ENCODE data around the gene PLEKHB1. TPM values are rescaled to one million over a fixed set of nuclear protein-coding genes. Genes with fewer than 3 reads are reported as not detected.

Gene PLEKHB1
- total RNA-seq, 4 donors from 2014 or later: 7.2 to 23.5 (median 9.6) TPM

DNA sequence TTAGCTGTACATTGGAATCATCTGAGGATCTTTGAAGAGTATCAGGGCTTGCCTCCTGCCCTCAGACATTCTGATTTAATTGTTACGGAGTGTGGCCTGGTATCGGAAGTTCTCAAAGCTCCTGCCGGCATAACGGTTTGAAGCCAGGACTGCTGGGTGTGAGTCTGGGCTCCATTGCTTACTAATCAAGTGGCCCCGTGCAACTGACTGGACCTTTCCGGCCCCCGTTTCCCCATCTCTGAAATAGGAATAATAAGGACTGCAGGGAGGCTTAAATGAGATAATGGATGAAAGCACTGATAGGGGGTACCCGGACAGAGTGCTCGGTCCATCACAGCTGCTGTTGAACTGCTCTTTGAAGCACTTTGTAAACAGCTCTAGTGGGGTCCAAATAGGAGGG, 1.7 kb downstream of the PLEKHB1 start:
- H3K4me3 ChIP-seq: peak overlapping the region in 1 of 4 donors; percentile 29
- intact Hi-C loops (cut with DNase I; ENCODE audit: low total_unique reads) (no loop called here), in situ Hi-C loops (cut with MboI; ENCODE audit: low pct_ligation_motif_present in 1 of 4, low pct_unique_long_range_greater_than_20kb in 1 of 4, low sequenced_read_pairs in 3 of 4) (no loop called here)
- no peaks in the 10 kb centered on the region for H3K9me3 ChIP-seq
- H3K36me3 ChIP-seq: no peaks in the 10 kb centered on the region
- no peak for DNase-seq
- H3K27ac ChIP-seq: peak overlapping the region in 2 of 4 donors; percentile 46 to 54
- WGBS, 2 donors (ENCODE audit: low coverage in 1 of 2): 87% methylated on average over 9 of the region's 9 CpGs; no CpG with 5 or more reads in 1 of the 2 donors
- TF ChIP-seq POLR2A (IDR thresholded peaks at IDR 0.05): no peak
- TF ChIP-seq, protein P1, sequence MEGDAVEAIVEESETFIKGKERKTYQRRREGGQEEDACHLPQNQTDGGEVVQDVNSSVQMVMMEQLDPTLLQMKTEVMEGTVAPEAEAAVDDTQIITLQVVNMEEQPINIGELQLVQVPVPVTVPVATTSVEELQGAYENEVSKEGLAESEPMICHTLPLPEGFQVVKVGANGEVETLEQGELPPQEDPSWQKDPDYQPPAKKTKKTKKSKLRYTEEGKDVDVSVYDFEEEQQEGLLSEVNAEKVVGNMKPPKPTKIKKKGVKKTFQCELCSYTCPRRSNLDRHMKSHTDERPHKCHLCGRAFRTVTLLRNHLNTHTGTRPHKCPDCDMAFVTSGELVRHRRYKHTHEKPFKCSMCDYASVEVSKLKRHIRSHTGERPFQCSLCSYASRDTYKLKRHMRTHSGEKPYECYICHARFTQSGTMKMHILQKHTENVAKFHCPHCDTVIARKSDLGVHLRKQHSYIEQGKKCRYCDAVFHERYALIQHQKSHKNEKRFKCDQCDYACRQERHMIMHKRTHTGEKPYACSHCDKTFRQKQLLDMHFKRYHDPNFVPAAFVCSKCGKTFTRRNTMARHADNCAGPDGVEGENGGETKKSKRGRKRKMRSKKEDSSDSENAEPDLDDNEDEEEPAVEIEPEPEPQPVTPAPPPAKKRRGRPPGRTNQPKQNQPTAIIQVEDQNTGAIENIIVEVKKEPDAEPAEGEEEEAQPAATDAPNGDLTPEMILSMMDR (IDR thresholded peaks at IDR 0.05): no peak
- TF ChIP-seq EP300 (IDR thresholded peaks at IDR 0.05; ENCODE audit: low read depth): no peak
- no peak for TF ChIP-seq POLR2AphosphoS5 (IDR thresholded peaks at IDR 0.05)
- no peaks in the 10 kb centered on the region for H3K27me3 ChIP-seq
- H3K4me1 ChIP-seq: peaks cover 0 to 5% (median 2%) of the 10 kb centered on the region in 4 donors

DNA sequence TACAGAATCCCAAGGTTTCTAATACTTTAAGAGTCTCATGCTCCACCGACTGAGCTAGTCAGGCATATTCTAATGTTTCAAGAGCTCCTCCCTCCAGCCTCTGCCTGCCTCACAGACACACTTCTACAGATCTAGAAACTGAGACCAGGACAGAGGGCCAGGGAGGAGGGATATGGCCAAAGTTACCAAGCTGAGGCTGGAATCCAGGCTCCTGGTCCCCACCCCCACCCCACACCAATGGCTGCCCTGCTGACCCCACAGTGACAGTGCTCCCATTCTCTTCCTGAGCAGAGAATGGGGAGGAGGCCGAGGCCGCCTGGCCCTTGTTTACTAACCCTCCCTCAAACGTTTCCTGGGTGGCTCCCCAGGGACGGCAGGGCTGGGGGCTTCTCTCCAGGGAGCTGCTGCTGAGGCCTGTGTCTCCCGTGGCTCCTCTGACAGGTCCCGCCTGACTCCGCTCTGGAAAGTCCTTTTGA, 2.2 kb downstream of the PLEKHB1 start:
- intact Hi-C loops (cut with DNase I; ENCODE audit: low total_unique reads): no loop called here
- Histone ChIP-seq H3K27ac (no peak overlapping the region), H3K9me3 (no peaks in the 10 kb centered on the region), H3K4me1 (peaks cover 0 to 5% (median 2%) of the 10 kb centered on the region in 4 donors), H3K36me3 (no peaks in the 10 kb centered on the region), H3K27me3 (no peaks in the 10 kb centered on the region), H3K4me3 (no peak overlapping the region)
- WGBS, 2 donors (ENCODE audit: low coverage in 1 of 2): 59% methylated on average over 8 of the region's 8 CpGs; no CpG with 5 or more reads in 1 of the 2 donors
- no peak for DNase-seq
- no peak for TF ChIP-seq POLR2A (IDR thresholded peaks at IDR 0.05)
- TF ChIP-seq POLR2AphosphoS5 (IDR thresholded peaks at IDR 0.05): no peak
- TF ChIP-seq, protein P1 (IDR thresholded peaks at IDR 0.05): no peak
- no peak for TF ChIP-seq EP300 (IDR thresholded peaks at IDR 0.05; ENCODE audit: low read depth)
- in situ Hi-C loops (cut with MboI; ENCODE audit: low pct_ligation_motif_present in 1 of 4, low pct_unique_long_range_greater_than_20kb in 1 of 4, low sequenced_read_pairs in 3 of 4): no loop called here

DNA sequence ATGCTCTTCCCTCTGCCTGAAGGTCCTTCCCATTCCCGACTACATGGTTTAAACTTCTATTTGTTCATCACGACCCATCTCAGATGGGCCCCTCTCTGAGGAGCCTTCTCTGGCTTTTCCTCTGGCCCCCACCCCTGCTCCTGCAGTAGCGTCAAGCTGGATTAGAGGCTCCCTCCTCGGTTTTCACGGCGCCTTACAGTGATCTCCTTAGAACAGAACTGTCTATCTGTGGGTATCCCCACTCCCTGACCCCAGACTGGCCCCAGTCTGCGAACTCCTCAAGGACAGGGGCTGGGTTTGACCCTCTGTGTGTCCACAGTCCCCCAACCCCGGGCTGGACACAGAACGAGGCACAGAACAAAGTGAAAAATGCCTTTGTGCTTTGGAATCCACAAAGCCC, 2.8 kb downstream of the PLEKHB1 start:
- H3K36me3 ChIP-seq: no peaks in the 10 kb centered on the region
- no peak overlapping the region for H3K27ac ChIP-seq
- intact Hi-C loops (cut with DNase I; ENCODE audit: low total_unique reads): no loop called here
- TF ChIP-seq POLR2AphosphoS5 (IDR thresholded peaks at IDR 0.05) (no peak), POLR2A (IDR thresholded peaks at IDR 0.05) (no peak), EP300 (IDR thresholded peaks at IDR 0.05; ENCODE audit: low read depth) (no peak)
- TF ChIP-seq, protein P1 (IDR thresholded peaks at IDR 0.05): no peak
- no peaks in the 10 kb centered on the region for H3K27me3 ChIP-seq
- no peak overlapping the region for H3K4me3 ChIP-seq
- DNase-seq: no peak
- H3K9me3 ChIP-seq: no peaks in the 10 kb centered on the region
- H3K4me1 ChIP-seq: peaks cover 0 to 5% (median 2%) of the 10 kb centered on the region in 4 donors
- 69% methylated on average over 9 of the region's 9 CpGs; no CpG with 5 or more reads in 1 of the 2 donors for WGBS, 2 donors (ENCODE audit: low coverage in 1 of 2)
- in situ Hi-C loops (cut with MboI; ENCODE audit: low pct_ligation_motif_present in 1 of 4, low pct_unique_long_range_greater_than_20kb in 1 of 4, low sequenced_read_pairs in 3 of 4): no loop called here

DNA sequence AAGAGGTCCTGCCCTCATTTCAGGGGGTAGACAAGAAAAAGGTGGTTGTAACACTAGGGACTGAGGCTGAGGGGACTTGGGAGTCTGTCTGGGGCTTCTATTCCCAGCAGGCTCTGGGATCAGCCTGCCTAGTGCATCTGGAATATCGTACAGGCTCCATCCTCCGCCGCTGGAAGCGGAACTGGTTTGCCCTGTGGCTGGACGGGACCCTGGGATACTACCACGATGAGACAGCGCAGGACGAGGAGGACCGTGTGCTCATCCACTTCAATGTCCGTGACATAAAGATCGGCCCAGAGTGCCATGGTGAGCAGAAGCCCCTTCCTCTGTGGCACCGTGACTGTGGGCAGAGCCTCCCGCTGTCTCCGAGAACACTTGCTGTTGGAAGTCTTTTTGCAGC, 4.0 kb downstream of the PLEKHB1 start:
- Histone ChIP-seq H3K27ac (no peak overlapping the region), H3K4me1 (peaks cover 0 to 5% (median 2%) of the 10 kb centered on the region in 4 donors), H3K36me3 (no peaks in the 10 kb centered on the region), H3K4me3 (no peak overlapping the region), H3K27me3 (no peaks in the 10 kb centered on the region), H3K9me3 (no peaks in the 10 kb centered on the region)
- intact Hi-C loops (cut with DNase I; ENCODE audit: low total_unique reads) (no loop called here), in situ Hi-C loops (cut with MboI; ENCODE audit: low pct_ligation_motif_present in 1 of 4, low pct_unique_long_range_greater_than_20kb in 1 of 4, low sequenced_read_pairs in 3 of 4) (no loop called here)
- DNase-seq: no peak
- 94% methylated on average over 14 of the region's 14 CpGs; no CpG with 5 or more reads in 1 of the 2 donors for WGBS, 2 donors (ENCODE audit: low coverage in 1 of 2)
- no peak for TF ChIP-seq POLR2AphosphoS5 (IDR thresholded peaks at IDR 0.05)
- TF ChIP-seq, protein P1 (IDR thresholded peaks at IDR 0.05): no peak
- no peak for TF ChIP-seq EP300 (IDR thresholded peaks at IDR 0.05; ENCODE audit: low read depth)
- TF ChIP-seq POLR2A (IDR thresholded peaks at IDR 0.05): no peak

Data from transverse colon (tissue), 4 donors.